ENCODE measurements around the gene TMEM229B.

TMEM229B gene

GRCh38 chr14:67490196-67490595 is 1.7 kb upstream of the TMEM229B start:
- no peak overlapping the region for H3K4me3 ChIP-seq
- no peak for DNase-seq (ENCODE audit: low spot score)
- H3K27ac ChIP-seq = no peak overlapping the region
- no peak for TF ChIP-seq CTCF (IDR thresholded peaks at IDR 0.05)

GRCh38 chr14:67487332-67487731 is 1.2 kb downstream of the TMEM229B start:
- TF ChIP-seq CTCF (IDR thresholded peaks at IDR 0.05) = no peak
- Histone ChIP-seq H3K4me3 (no peak overlapping the region), H3K27ac (no peak overlapping the region)
- no peak for DNase-seq (ENCODE audit: low spot score)

DNA sequence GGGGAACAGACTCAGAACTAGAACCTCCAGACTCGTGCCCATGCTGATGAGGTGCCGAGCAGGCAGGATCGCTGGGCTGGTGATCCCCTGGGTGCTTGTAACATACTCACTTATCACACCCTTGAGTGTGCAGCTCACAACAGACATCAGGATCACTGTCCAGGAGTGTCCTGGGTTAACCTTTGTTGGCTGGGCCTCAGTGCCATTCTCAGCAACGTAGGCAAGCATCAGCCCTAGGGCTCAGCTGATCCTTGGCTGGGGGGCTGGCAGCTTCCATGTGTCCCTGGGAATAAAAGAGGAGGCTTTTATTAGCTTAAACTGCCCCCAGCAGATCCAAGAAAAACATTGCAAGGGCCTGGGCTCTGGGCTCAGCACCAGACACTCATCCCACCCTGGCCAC is 1.6 kb downstream of the TMEM229B start:
- DNase-seq (ENCODE audit: low spot score) = no peak
- no peak for TF ChIP-seq CTCF (IDR thresholded peaks at IDR 0.05)
- H3K4me3 ChIP-seq = no peak overlapping the region
- H3K27ac ChIP-seq = no peak overlapping the region

- no peak for DNase-seq (ENCODE audit: low spot score)
- Histone ChIP-seq H3K4me3 (no peak overlapping the region), H3K27ac (no peak overlapping the region)
- TF ChIP-seq CTCF (IDR thresholded peaks at IDR 0.05) = no peak
Observed at GRCh38 chr14:67485501-67486095, 2.9 kb downstream of the TMEM229B start.

- TF ChIP-seq CTCF (IDR thresholded peaks at IDR 0.05) = no peak
- H3K4me3 ChIP-seq = no peak overlapping the region
- no peak overlapping the region for H3K27ac ChIP-seq
- no peak for DNase-seq (ENCODE audit: low spot score)
Observed at GRCh38 chr14:67483579-67484285, 4.8 kb downstream of the TMEM229B start.

DNA sequence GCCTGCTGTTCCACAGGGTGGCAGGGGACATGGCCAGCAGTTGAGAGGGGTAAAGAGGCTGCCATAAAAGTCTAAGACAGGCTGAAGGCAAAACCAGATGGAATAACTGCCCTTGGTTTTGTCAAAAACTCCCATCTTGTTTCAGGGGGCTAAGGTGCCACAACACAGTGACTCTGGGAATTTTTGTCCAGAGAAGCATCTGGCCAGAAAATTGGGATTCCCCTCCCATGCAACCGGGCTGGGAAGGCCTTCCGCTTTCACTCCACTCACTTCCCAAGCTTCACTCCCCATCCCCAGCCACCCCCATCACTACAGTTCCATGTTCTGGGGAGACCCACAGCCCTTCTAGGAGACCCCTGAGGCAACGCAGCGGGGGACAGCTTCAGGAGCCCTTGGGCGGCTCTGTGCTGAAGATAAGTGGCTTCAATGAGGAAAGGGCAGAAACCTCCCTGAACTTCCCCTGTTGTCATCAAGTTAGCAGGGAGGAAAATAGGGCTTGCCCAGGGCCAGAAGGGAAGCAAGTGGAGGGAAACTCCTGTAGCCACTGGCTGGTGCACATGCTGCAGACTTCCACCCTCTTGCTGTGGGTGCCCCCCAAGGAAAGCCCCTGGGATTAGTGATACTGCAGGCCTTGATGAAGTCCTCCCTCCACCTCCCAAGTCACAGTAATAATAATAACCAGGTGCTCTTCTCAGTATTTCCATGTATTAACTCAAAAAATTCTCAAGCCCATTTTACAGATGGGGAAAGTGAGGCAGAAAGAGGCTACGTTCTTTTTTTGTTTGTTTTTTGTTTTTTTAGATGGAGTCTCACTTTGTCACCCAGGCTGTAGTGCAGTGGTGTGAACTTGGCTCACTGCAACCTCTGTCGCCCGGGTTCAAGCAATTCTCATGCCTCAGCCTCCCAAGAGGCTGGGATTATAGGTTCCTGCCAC is 6.0 kb downstream of the TMEM229B start:
- DNase-seq (ENCODE audit: low spot score) = no peak
- no peak overlapping the region for H3K4me3 ChIP-seq
- no peak overlapping the region for H3K27ac ChIP-seq
- no peak for TF ChIP-seq CTCF (IDR thresholded peaks at IDR 0.05)
